ENCODE measurements around the gene MAP1B.

GRCh38 chr5:72070529-72070928 is 36.7 kb upstream of the MAP1B start:
- TF ChIP-seq CTCF (conservative IDR thresholded peaks at IDR 0.05 in 1 of 2, IDR thresholded peaks at IDR 0.05 in 1 of 2; ENCODE audit: extremely low read depth in 1 of 2, insufficient read depth in 1 of 2, low read depth in 1 of 2, low read length in 2 of 2) (no peak), EZH2 (IDR thresholded peaks at IDR 0.05; ENCODE audit: borderline replicate concordance, low read length) (no peak)

Measured in mammary epithelial cell (primary cell).